ENCODE measurements around the gene HOOK1.
"Not testable (repeated sequence)": the region's sequence is repeated elsewhere in the genome, so short reads cannot be mapped to it uniquely, and the experiment has no call there.

DNA sequence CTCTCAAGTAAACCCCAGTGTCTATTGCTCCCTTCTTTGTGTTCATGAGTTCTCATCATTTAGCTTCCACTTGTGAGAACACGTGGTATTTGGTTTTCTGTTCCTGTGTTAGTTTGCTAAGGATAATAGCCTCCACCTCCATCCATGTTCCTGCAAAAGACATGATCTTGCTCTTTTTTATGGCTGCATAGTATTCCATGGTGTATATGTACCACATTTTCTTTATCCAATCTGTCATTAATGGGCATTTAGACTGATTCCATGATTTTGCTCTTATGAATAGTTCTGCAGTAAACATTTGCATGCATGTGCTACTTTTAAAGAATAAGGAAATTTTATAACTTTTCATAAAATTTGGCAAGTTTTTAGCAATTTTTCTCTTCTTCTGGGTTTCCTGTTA is 40.5 kb downstream of the HOOK1 start:
- TF ChIP-seq, protein P1, sequence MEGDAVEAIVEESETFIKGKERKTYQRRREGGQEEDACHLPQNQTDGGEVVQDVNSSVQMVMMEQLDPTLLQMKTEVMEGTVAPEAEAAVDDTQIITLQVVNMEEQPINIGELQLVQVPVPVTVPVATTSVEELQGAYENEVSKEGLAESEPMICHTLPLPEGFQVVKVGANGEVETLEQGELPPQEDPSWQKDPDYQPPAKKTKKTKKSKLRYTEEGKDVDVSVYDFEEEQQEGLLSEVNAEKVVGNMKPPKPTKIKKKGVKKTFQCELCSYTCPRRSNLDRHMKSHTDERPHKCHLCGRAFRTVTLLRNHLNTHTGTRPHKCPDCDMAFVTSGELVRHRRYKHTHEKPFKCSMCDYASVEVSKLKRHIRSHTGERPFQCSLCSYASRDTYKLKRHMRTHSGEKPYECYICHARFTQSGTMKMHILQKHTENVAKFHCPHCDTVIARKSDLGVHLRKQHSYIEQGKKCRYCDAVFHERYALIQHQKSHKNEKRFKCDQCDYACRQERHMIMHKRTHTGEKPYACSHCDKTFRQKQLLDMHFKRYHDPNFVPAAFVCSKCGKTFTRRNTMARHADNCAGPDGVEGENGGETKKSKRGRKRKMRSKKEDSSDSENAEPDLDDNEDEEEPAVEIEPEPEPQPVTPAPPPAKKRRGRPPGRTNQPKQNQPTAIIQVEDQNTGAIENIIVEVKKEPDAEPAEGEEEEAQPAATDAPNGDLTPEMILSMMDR (conservative IDR thresholded peaks at IDR 0.05; ENCODE audit: low read length) = not testable (repeated sequence)
- not testable (repeated sequence) for TF ChIP-seq EZH2phosphoT487 (IDR thresholded peaks at IDR 0.05; ENCODE audit: borderline replicate concordance)

Data from Loucy (cell line).